Adipocyte (in vitro differentiated cells): ENCODE measurements around the gene SMARCA2.

ENCODE experiments used
- DNase-seq: peaks from one replicate; pipeline ENCODE4 v3.0.0-alpha.2; 2015; ENCODE audit warnings: low read depth
- H3K27me3 ChIP-seq: replicated peaks from 2 replicates; pipeline ENCODE4 v1.7.0; 2013; ENCODE audit warnings: mild to moderate bottlenecking, low read length, moderate library complexity; ENCODE audit not compliant: control insufficient read depth, insufficient read depth
- H3K36me3 ChIP-seq: 2 replicates; pipeline ENCODE4 v1.7.0; 2013; ENCODE audit warnings: low read length, mild to moderate bottlenecking, moderate library complexity; ENCODE audit not compliant: control insufficient read depth, insufficient read depth, severe bottlenecking
- H3K4me1 ChIP-seq: 2 replicates; pipeline ENCODE4 v1.7.0; 2013; ENCODE audit warnings: mild to moderate bottlenecking, low read length, moderate library complexity; ENCODE audit not compliant: control insufficient read depth, insufficient read depth
- H3K4me3 ChIP-seq: 2 replicates; pipeline ENCODE4 v1.7.0; 2013; ENCODE audit warnings: mild to moderate bottlenecking, low read length, moderate library complexity
- H3K9ac ChIP-seq: 2 replicates; pipeline ENCODE4 v1.7.0; 2013; ENCODE audit warnings: mild to moderate bottlenecking, low read length, moderate library complexity
- H3K9me3 ChIP-seq: 2 replicates; pipeline ENCODE4 v1.7.0; 2013; ENCODE audit warnings: mild to moderate bottlenecking, low read length, moderate library complexity; ENCODE audit not compliant: control insufficient read depth

SMARCA2 gene

DNA sequence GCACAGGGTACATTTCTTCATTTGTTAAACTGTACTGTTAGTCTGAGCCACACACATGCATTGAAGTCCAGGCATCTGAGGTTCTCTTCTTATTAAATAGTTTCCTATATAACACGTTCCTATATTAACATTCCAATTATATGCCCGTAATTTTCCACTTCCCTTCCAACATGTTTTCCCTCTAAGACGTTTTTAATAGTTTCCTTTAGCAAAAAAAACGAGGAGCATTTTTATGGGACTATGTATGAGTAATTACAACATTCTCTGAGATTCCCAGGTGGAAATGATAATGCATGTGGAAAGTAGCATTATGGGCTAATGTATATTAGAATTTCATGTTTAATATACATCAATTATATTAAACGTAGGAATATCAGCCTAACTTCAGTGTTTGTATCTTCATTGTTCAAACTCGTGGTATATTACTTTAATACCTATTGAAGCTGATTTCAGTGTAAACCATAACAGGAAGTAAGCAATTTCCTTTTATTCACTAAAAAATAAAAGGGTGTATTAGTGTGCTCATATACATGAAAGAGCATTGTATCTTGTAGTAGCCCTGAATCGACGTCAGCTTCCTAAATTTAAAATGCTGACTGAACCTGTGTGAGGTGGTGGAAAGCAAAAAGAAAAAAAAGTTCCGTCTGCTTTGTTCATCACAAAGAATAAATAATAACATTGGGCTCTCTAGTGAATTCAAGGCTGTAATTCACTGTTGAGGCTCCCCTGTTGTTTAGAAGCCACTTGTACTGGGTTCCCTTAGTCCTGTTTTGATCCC, 11.3 kb downstream of the SMARCA2 start:
- no peak overlapping the region for H3K9ac ChIP-seq
- no peaks in the 10 kb centered on the region for H3K27me3 ChIP-seq
- H3K9me3 ChIP-seq = no peaks in the 10 kb centered on the region
- no peak overlapping the region for H3K4me3 ChIP-seq
- H3K4me1 ChIP-seq = peaks cover 19% of the 10 kb centered on the region
- DNase-seq = no peak
- H3K36me3 ChIP-seq = peaks cover 4% of the 10 kb centered on the region

DNA sequence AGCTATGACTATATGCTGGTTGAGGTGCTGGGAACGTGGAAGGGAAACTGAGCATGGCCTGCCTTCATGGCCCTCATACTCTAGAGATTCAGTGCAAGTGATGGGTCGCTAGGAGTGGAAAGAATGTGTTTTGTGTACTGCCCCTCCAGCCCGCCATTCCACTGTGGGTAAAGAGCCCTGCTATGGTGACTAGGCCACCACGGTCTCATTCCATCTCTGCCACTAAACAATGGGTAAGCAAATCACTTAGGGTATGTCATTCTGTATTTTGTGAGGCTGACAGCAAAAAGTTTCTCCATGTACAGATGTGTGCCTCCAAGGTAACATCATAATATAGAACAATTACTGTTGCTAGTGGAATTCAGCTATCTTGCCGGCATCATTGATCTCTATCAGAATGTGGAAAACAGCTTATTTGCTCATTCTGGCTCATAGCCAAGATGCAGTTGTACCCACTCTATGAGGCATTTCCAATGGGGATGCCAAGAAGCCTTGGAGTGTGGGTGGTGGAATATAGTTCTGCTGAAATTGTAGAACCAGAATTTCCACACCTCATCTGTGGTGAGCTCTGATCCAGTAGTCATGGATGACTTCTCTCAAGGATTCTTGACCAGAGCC, 12.5 kb downstream of the SMARCA2 start:
- Histone ChIP-seq H3K27me3 (no peaks in the 10 kb centered on the region), H3K4me3 (no peak overlapping the region), H3K9ac (no peak overlapping the region), H3K9me3 (no peaks in the 10 kb centered on the region), H3K4me1 (peaks cover 31% of the 10 kb centered on the region), H3K36me3 (peaks cover 6% of the 10 kb centered on the region)
- peak; percentile 15 for DNase-seq

DNA sequence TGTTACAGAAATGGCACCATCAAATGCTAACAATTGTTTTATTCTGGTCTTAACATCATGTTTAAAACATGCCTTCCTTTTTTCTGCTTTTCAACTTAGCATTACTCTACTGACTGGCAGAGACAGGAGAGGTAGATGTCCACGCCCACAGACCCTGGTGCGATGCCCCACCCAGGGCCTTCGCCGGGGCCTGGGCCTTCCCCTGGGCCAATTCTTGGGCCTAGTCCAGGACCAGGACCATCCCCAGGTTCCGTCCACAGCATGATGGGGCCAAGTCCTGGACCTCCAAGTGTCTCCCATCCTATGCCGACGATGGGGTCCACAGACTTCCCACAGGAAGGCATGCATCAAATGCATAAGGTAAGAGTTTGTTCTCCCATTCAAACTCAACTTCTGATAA, 13.7 kb downstream of the SMARCA2 start:
- H3K4me1 ChIP-seq = peaks cover 29% of the 10 kb centered on the region
- H3K9me3 ChIP-seq = no peaks in the 10 kb centered on the region
- no peak overlapping the region for H3K4me3 ChIP-seq
- DNase-seq = no peak
- H3K27me3 ChIP-seq = no peaks in the 10 kb centered on the region
- peaks cover 19% of the 10 kb centered on the region for H3K36me3 ChIP-seq
- no peak overlapping the region for H3K9ac ChIP-seq

DNA sequence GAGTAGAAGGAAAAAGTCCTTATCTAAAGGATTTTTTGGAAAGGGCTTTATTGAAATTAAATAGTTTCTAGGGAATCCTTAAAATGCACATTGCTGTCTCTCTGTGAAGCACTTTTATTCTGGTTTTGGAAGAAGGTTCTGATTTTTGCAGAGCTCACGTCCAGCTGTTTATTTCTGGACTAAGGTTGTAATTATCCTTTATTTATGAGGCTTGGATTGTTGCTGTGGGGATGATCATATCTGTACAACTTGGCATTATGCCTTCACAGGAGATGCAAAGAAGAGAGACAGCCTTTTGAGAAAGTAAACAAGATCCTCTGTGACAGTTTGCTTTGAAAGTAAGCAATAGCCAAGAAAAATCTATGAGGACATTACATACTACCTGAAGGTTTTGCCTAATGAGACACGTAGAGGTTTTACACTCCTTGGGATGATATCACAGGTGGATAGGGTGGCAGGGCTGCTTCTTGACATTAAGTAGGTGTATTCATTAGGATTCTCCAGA, 14.6 kb downstream of the SMARCA2 start:
- Histone ChIP-seq H3K27me3 (no peaks in the 10 kb centered on the region), H3K4me3 (no peak overlapping the region), H3K4me1 (peaks cover 20% of the 10 kb centered on the region), H3K9me3 (no peaks in the 10 kb centered on the region), H3K36me3 (peaks cover 27% of the 10 kb centered on the region), H3K9ac (no peak overlapping the region)
- no peak for DNase-seq

DNA sequence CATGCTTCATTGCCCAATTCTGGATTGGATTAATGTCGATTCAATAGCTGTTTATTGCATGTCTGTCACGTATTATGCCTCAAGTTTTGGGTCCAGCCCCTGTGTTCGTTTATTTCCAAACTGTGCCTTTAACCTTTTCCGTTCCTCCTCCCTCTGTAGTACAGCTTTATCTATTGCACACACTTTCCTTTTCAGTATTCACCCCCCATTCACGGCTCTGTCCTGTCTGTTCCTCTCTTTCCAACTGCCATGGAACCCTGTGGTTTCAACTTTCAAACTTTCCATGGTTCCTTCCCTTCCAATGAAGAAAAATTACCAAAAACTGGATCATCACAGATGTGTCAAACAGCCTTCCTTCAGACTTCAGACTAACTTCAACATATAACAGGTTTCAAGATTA, 17.1 kb downstream of the SMARCA2 start:
- Histone ChIP-seq H3K9me3 (no peaks in the 10 kb centered on the region), H3K36me3 (peaks cover 44% of the 10 kb centered on the region), H3K9ac (no peak overlapping the region), H3K4me3 (peak overlapping the region; percentile 26), H3K4me1 (peaks cover 12% of the 10 kb centered on the region), H3K27me3 (no peaks in the 10 kb centered on the region)
- no peak for DNase-seq

DNA sequence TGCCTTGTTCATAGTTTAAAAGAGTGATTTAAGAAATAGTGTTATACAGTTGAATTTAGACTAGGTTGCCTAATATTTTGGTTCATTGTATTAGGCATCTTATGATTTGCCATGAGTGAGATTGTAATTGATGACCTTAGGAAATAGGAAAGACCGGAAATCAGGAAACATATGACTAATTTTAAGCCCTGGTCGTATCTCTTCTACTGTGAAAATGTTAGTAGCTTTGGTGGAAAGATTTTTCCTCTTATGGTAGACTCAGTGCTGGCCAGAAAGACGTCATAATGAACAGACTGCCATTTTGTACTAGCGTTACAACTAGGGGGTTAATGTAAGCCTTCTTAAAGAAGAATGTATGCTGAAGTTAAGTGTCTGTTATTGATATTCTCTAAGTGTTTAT, 21.7 kb downstream of the SMARCA2 start:
- DNase-seq = no peak
- Histone ChIP-seq H3K36me3 (peaks cover 69% of the 10 kb centered on the region), H3K9me3 (no peaks in the 10 kb centered on the region), H3K4me3 (no peak overlapping the region), H3K27me3 (no peaks in the 10 kb centered on the region), H3K9ac (no peak overlapping the region), H3K4me1 (peaks cover 8% of the 10 kb centered on the region)

DNA sequence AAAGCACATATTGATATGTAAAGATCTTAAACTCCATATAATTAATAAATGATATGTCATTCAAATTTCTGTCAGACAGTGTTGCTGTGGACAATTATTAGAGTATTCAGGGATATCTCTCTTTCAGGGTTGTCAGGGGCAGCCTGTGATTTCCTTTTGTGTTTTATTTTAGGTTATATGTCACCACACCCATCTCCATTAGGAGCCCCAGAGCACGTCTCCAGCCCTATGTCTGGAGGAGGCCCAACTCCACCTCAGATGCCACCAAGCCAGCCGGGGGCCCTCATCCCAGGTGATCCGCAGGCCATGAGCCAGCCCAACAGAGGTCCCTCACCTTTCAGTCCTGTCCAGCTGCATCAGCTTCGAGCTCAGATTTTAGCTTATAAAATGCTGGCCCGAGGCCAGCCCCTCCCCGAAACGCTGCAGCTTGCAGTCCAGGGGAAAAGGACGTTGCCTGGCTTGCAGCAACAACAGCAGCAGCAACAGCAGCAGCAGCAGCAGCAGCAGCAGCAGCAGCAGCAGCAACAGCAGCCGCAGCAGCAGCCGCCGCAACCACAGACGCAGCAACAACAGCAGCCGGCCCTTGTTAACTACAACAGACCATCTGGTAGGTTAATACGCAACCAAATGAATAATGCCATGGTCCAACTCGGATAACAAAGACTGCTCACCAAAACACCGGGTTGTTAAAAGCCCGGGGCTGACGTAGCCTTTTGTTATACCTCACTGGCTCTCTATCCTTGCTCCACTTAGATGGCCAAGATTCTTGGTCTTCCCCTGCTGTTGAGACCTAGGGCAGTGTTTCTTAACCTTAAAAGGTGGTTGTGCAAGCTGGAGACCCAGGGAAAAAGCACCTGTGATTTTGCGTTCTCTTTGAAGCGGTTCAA, 24.4 kb downstream of the SMARCA2 start:
- no peak overlapping the region for H3K4me3 ChIP-seq
- no peak overlapping the region for H3K9ac ChIP-seq
- H3K9me3 ChIP-seq = no peaks in the 10 kb centered on the region
- no peaks in the 10 kb centered on the region for H3K27me3 ChIP-seq
- no peak for DNase-seq
- H3K36me3 ChIP-seq = peaks cover 53% of the 10 kb centered on the region
- no peaks in the 10 kb centered on the region for H3K4me1 ChIP-seq

DNA sequence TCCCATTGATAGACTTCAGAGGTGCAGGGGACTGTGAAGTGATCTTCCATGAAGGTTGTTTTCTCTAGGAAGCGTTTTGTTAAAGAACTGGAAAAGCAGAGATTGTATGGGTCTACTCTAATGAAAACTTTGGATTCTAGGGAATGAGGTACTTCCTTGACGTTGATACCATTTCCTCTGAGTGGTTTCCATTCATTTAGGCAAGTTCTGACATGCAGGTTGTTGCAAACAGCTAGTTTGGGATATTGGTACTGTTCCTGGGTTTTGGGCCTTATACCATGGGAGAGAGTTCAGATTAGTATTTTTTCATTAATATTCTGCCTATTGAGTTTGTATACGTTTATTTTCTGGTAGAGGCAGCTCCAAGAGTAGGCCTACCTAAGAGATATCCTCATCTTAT, 25.7 kb downstream of the SMARCA2 start:
- H3K27me3 ChIP-seq = no peaks in the 10 kb centered on the region
- no peak for DNase-seq
- no peak overlapping the region for H3K4me3 ChIP-seq
- H3K9me3 ChIP-seq = no peaks in the 10 kb centered on the region
- peaks cover 50% of the 10 kb centered on the region for H3K36me3 ChIP-seq
- H3K4me1 ChIP-seq = no peaks in the 10 kb centered on the region
- no peak overlapping the region for H3K9ac ChIP-seq

DNA sequence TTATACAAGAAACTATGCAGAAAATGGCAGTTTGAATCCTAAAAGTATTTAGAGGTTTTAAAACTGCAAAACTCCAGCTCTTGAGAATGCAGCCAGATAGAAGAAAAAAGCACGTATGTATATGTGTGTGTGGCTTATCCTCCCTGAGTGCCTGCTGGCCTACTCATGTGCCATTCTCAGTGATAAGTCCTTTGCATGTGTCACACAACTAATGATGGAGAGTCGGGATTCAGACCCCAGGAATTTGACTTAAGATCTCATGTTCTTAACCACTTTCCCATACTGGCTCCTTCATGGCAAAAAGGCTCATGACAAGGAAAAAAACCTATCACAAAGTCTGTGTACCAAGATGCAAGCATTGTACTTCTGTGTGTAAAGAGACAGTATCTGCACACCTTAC, 26.6 kb downstream of the SMARCA2 start:
- H3K36me3 ChIP-seq = peaks cover 43% of the 10 kb centered on the region
- H3K27me3 ChIP-seq = no peaks in the 10 kb centered on the region
- H3K9ac ChIP-seq = no peak overlapping the region
- no peak for DNase-seq
- no peak overlapping the region for H3K4me3 ChIP-seq
- H3K4me1 ChIP-seq = no peaks in the 10 kb centered on the region
- H3K9me3 ChIP-seq = no peaks in the 10 kb centered on the region

DNA sequence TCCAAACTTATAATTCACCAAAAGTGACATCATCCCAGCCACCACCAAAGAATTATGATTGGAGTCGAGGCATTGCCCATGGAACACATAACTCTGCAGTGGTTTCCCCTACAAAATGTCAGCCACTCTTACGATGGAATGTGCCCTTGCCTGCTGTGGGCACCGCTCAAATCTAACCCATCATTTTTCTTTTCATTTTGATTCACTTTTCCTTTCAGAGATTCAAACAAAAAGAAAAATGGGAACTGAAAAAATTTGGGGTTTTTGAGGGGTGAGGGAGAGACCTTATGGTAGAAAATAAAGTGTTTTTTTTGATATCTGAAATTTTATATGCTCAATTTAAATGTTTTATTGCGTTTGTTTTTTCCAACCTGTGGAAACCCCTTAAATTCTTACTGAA, 28.1 kb downstream of the SMARCA2 start:
- DNase-seq = no peak
- Histone ChIP-seq H3K4me3 (no peak overlapping the region), H3K27me3 (no peaks in the 10 kb centered on the region), H3K36me3 (peaks cover 43% of the 10 kb centered on the region), H3K9ac (no peak overlapping the region), H3K9me3 (no peaks in the 10 kb centered on the region), H3K4me1 (no peaks in the 10 kb centered on the region)

DNA sequence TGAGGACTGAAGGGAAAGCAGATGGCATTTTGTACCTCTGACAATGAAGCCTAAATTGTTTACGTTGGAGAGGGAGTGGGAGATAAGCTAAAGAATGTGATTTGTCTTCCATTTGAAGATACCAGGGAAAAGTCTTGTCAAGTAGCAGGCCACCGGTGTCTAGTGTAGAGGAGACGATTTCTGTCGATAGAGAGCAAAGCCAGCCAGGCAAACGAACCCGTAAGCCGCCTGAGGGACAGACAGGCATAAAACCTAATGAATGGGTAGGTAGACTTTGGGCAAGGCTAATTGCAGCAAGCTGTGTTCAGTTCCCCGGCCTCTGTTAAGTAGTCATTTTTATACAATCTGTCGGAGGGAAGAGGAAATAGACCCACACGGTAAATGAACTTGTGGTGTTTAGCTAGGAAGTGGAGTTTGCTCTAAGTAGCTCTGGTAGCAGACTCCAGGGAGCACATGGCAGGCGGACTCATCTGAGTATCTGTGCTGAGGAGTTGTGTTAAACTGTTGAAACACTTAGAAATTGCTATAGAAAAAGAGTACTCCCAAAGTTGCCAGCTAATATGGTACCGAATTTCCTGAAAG, 28.8 kb downstream of the SMARCA2 start:
- Histone ChIP-seq H3K27me3 (no peaks in the 10 kb centered on the region), H3K4me1 (no peaks in the 10 kb centered on the region), H3K36me3 (peaks cover 43% of the 10 kb centered on the region), H3K9me3 (no peaks in the 10 kb centered on the region), H3K9ac (no peak overlapping the region), H3K4me3 (no peak overlapping the region)
- no peak for DNase-seq
